HG02642 (cell line): ENCODE data around the gene CDK12.

Experiments used
- ATAC-seq: cut with Tn5 transposase; IDR thresholded peaks from one replicate; pipeline ENCODE4 v1.9.1; 2021; ENCODE audit warnings: mild to moderate bottlenecking; ENCODE audit not compliant: unreplicated experiment, poor library complexity

CDK12 gene

DNA sequence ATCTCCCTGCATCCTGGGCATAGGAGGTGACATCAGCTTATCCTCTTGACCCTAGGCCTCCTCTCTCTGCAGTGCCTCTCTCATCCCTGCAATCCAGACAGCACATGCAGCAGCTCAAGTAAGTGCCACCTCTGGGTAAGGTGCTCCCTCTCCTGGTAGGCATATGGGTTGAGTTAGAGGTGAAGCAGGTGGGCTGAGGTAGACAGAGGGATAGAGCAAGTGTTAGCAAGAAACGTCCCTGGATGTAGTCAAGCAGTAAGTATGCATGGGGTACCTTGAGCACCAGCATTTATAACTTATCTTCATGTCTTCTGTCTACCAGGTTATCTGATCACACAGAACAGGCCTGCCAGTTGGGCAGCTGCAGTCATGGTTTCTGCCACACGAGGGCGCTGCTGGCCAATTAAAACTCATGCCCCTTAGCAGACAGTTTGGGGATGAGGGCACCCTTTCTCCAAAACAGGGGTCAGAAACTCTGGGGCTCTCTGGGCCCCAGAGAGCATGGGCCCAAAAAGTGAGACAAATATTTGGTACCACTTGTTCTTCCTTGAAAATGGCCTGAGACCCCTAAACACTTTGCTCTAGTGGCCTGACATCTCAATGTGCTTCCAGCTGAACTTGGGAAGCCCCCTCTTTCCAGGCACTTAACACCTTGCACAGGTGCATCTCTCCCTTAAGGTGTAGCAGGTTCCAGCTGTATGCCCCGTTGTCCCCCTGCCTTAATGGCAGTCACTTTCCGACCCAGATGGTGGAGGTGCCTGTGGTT lies 86.6 kb downstream of the CDK12 start:
- no peak for ATAC-seq

DNA sequence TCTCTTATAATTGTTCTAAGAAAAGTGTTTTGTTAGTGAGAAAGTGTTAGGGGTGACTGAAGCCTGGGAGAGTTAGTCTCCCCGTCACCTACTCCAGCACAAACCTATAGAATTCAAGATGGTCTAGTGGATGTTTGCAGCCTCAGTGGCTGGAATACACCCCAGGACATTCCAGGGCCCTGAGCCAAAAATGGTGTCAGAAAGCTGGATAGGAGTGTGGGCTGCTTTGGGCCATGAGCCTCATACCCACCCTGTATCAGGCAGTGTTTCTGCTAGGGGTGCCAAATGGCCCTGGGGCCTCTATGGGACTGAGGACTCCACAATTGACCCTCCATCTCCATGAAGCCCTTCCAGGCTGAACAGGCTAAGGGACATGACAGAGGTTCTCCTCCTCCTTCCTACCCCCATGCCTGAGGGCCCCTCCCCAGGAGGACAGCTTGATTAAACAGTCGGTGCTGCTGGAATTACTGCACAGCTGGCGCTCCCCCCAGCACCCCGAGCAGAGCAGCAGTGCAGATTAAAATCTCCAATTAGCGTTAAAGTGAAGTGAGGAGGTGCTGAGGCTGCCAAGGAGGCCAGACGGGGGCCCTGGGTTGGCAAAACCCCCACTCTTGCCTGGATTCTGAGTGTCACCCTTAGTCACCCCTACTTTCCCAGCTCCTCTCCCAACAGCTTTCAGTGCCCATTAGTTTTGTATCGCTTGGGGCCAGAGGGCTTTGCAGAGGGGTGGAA lies 87.4 kb downstream of the CDK12 start:
- ATAC-seq, result no peak

DNA sequence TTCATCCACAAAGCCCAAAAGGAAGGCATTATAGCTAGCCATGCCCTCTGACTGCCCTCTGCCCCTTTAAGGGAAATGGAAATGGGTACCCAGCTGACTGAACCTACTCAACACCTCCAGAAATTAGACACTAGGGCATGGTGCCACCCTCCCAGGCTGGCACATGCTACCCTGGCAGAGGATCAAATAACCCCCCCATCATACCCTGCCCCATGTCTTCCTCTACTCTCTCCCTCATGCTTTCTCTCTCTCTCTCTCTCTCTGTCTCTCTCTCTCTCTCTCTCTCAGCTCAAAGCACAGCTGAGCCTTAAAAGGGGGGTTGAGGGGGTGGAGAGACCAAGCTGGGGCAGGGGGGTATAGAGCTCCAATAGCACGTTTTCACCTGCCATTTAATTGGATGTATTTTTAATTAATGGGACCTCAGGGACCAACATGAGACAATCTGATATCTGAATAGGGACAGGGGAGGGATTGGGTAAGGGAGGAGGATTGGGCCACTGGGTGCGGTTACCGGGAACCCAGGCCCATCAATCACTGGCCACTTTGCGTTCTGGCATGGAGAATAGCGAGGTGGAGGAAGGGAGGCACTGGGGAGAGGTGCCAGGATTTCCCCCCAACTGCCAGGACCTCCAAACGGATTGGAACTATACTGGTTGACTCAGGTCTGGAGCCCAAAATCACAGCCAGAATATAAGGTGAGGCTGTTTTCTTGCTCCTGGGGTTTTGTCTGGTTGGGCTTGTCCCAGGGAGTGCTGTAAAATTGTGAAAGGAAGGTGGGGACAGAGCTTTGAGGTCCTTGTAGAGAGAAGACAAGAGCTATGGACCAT lies 88.7 kb downstream of the CDK12 start:
- ATAC-seq, result no peak

DNA sequence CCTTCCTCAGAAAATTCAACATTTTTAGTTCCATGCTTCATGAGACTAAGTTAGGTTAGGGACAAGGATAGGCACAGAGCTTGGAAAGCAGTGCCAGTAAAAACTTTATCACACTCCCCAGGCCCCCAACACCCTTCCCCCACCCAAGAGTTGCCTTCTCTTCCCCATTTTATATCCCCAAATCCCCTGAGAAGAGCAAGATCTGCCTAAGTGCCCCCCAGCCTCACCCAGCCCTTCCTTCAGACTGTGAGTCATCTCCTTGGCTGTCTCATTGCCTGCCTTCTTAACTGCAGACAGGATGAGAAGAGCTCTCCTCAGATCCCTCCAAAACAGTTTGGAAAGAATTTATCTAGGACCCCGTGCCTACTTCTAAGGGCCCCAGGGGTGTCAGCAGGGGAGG lies 90.6 kb downstream of the CDK12 start:
- no peak for ATAC-seq

DNA sequence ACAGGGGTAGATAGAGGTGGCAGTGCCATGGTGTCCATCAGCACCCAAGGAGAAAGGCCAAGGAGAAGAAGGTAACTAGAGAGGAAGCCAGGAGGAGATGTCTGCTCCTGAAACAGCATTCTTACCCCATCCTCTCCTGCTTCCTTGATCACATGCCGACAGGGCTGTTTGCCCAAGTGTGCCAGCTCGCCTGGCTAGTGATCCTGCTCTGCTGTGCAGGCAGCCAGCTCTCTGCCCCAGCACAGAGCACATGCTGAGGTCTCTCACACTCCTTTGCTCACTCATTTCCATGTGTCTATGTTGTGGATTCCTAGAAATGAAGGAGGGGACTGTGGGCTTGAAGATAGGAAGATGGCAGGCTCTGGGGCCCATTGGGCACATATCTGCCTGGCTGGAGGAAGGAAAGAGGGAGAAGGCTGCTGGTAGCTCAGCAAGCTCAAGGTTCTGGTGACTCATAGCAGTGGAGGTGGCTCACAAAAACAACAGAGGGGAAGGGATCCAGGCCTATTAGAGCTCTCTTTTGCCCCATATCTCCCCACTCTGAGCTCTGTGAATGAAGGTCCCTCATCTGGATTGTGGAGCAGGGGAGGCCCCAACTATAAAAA lies 92.2 kb downstream of the CDK12 start:
- ATAC-seq, result no peak

DNA sequence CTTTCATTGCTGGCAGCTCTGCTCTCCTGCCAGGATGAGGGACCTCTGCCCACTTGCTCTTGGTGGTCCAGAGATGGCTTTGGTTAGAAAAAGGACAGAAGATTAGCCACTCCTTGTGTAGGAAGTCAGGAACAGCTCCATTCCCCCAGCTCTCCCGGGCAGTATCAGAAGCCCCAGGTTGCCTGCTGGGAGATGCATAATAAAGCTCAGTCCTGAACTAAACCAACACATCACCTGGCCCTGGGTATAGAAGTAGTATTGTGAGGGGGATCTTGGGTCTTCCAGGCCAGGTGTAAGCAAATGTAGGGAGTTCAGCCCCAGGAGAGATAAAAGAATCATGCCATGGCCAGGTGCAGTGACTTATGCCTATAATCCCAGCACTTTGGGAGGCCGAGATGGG lies 94.1 kb downstream of the CDK12 start:
- no peak for ATAC-seq

DNA sequence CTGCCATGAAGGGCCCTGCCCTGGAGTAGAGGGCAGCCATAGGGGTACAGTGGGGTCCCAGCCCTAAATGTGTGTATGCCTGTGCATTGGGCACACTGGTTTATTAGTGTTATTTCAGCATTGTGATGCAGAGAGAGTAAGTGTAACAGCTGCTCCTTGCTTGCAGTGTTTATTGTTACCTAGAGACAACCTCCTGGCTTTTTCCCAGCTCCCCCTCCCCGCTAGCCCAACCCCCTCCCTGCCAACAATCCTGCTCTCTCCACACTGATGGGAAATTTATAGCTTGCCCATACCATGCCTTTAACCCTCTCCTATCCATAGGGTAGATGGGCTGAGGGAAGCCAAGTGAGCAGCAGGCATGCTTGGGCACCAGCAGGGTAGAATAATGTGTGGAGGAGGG lies 95.1 kb downstream of the CDK12 start:
- ATAC-seq, result no peak

DNA sequence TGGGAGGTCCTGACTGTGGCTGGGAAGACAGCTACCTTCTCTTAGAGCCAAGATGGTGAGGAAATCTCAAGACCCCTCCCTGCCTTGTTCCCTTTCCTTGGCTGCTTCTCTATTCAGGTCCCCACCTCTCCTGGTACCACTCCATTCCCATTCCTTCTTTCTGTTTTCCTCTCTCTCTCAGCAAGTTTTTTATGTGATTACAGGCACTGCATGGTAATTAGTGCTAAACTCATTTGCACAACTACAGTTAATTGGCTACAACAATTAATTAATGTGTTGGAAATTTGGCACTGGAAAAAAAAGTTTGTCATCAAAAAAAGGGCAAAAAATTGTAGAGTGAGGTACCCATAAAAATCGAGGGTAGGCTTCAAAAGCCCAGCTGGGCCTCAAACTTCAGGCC lies 101.1 kb downstream of the CDK12 start:
- ATAC-seq, result no peak

DNA sequence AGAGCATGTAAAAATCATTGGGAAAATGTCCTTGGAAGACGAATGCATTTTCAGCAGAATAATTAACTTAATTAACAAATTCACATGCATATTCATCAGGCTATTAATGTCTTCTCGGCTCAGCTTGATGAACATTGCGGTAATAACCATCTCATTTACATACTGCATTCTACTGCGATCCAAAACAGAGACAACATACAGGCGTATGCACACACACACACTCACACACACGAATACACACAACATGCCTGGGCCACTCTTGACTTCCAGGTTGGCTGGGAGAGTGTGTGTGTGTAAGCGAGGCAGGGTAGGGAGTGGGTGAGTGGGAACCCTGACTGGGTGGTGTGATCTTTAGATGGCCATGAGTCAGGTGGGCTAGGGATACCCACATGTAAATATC lies 101.7 kb downstream of the CDK12 start:
- no peak for ATAC-seq

DNA sequence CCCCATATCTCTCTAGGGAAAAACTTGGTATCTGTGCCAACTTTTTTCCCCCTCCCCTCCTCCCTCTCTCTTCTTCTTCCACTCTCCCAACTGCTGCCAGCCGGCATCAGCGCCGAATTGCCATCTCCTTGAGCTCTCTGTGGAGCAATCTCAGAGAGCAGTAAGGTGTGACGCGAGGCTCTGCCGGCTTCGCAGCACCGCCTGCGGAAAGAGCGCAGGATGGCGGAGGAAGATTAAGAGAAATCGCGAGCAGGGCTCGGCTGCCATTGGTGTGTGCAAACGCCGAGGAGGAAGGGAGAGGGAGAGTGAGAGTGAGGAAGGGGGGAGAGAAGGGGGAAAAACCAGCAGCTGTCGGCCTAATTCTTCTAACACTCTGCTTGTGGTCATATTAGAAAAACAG lies 102.2 kb downstream of the CDK12 start:
- ATAC-seq, result no peak

DNA sequence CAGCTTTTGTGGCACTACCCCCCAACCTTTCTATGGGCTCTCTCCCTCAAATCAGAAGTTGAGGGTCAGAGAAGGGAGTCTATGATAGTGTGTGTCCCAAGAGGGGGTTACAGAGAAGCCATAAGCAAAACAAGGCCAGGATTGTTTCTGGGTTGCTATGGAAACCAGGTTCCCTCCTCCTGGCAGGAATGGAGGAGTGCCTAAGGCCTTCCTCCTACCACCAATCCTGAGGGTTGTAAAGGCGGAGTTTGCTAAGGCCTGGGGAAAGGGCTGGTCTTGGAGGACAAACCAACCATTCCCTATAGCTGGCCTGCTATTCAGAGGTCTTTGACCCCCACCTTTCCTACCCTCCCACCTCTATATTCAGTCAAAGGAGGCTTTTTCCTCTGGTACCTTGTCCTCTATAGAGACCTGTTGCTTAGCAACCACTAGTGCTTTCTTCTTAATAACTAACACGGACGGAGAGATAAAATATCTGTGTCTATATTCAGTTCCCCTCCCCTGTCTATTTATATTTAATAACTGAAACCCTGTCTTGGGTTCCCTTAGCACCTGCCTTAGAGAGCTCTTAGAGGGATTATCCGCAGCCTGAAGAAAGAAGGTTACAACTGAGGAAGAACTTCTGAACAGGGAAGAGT lies 103.0 kb downstream of the CDK12 start:
- no peak for ATAC-seq

DNA sequence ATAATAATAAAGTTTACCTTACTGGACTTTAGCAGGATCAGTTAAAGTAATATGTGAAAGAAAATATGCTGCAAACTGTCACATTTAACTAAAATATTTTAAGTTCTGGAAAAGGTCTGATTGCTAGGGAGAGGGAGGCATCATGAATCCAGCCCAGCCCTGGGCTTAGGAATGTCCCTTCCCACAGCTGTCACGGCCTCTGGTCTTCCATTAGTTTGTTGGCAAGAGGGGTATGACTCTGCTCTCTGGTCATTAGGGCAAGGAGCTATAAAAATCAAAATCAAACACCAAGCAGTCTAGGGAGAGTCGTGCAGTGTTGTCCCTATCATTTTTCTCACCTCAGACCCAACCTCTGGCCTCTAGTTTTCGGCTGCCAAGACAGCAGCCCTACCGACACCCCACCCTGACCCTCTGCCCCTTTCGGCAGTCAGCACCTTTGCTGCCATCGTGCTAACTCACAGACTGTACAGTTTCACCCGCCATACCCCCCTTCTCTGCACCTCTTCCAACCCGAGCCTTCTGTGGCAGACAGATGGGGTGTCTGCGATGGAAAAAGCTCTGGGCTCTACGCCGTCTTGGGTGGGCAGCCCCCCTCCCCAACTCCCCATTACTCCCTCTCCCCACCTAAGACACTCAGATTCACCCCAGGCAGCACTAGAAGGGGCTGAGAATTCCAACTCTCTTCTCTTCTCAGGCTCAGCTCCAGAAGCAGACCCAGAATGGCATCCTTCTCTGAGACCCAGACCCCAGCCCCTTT lies 105.0 kb downstream of the CDK12 start:
- ATAC-seq, result no peak

DNA sequence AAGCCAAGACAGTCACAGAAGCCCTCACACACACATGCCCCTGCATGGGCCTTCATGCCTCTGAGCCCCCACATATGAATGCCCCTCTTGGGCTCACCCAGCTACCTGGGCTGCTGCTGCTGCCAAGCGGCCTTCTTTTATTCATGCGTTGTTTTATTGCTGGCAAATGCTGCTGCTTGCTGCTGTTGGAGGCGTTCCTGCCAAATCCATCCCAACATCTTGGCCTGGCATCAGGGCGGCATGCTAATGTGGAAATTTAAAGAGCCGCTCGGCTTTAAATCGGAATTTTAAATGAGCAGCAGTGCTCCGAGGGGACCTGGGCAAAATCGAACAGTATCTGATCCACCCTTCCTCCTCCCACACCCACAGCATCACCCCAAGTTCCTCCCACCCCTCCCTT lies 107.4 kb downstream of the CDK12 start:
- ATAC-seq, result no peak

DNA sequence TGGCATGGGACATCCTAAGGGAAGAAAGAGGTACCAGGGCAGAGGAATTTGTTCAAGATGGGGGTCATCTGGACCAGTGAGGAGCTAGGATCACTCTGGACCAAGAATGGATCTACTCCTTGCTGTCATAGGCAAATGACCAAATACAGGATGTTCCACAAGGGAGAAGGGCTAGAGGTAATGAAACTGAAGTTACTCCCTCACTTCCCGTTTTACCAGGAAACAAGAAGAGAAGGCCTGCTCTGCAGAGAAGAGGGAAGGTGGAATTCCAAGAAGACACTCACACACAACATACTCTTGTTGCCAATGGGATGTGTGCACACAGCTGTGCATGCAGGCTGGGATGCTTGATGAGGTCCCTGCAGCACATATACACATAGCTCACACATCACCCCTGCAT lies 107.8 kb downstream of the CDK12 start:
- ATAC-seq, result no peak

DNA sequence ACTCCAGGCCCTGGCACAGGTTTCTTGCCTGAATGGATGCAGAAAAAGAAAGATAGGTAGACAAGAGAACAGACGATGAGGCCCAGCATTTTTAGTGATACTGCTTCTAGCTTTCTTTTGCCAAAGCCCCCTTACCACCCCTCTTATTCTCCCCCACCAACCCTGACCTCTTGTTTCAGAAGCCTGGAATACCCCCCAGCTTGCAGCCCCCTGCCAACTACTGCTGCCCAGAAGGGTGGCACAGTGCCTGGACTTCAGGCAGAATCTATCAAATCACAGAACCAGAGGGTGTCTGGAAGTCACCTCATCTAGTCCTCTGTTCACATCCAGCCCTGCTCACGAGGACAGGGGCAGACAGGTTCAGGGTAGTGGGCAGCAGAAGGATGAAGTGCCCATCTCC lies 110.8 kb downstream of the CDK12 start:
- no peak for ATAC-seq

DNA sequence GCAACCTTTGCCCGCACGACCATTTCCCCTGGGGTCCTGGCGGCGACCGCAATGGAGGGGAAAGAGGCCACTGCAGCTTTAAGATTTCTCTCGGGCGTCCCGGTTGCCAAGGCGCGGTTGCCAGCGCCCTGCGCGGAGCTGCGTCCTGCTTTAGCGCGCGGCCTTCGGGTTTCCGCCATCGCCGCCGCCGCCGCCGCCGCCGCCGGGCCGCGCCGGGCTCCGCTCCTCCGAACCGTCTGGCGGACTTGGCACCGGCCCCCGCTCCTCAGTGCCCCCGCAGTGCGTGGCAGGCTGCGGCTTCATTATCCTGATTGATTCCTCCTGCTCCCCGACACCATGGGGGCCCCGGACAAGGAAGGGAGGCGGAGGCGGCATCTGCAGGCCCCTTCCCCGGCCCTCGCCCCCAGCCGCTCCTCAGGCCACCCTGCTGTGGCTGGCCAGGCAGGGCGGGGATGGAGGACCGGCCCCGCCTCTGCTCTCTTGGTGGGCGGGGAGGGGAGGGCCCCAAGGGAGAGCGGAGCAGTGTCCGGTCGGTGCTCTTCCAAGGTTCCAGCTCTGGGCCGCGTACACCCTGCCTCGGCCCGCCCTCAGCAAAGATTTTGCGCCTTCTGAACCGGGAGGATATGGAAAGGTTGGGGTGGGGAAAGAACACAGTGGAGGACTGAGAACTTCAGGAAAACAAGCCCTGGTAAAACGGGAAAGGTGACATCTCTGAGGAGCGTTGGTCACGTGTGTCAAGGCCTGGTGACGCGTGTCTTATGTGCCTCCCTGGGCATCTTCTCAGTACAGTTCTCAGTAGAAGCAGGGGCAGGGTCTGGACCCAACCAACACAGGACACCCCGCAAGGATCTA lies 112.4 kb downstream of the CDK12 start:
- ATAC-seq, result no peak

DNA sequence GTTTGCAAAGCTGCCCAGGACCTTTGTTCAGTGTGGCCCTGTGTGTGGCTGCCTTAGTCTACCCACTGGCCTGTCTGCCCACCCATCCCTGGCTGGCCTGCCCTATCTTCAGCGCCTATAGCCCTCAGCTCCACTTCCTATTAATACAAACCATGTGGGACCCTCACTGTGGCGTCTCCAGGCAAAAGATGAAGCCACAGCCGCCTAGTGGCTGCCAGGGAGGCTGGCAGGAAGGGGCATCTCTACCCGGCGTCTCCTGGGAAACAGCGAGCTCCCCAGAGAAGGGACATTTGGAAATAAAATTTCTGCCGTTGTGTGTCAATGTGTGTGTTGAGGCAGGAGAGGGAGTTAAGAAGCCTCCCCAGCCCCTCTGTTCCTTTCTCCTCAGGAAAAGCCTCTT lies 114.9 kb downstream of the CDK12 start:
- no peak for ATAC-seq

DNA sequence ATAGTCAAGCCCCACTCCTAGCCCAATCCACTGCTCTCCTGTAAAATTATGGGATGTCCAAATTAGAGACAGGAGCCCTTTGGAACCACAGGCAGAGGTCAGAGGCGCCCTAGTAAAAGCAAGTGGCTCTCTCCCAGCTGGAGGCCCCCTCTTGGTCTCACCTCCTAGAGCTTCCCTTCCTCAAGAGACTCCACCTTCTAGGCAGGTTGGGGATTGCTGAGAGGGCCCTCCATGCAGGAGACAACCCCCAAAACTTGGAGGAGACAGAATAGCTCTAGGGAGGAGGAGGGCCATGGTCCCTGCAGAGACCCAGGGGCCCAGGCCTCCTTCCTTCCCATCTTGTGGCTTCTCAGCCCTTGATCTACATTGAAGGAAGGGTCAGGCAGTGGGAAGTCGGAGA lies 117.0 kb downstream of the CDK12 start:
- ATAC-seq, result no peak
